NCI-H128 (cell line): ENCODE data around the gene ZNRD2.
A peak's percentile ranks its signal among the peaks of the same experiment; 100 is the strongest.

ENCODE experiments used
- DNase-seq: peaks from one replicate; lab custom pipeline; 2025; ENCODE audit not compliant: unreplicated experiment; lab: John Stamatoyannopoulos, UW

The ZNRD2 gene

DNA sequence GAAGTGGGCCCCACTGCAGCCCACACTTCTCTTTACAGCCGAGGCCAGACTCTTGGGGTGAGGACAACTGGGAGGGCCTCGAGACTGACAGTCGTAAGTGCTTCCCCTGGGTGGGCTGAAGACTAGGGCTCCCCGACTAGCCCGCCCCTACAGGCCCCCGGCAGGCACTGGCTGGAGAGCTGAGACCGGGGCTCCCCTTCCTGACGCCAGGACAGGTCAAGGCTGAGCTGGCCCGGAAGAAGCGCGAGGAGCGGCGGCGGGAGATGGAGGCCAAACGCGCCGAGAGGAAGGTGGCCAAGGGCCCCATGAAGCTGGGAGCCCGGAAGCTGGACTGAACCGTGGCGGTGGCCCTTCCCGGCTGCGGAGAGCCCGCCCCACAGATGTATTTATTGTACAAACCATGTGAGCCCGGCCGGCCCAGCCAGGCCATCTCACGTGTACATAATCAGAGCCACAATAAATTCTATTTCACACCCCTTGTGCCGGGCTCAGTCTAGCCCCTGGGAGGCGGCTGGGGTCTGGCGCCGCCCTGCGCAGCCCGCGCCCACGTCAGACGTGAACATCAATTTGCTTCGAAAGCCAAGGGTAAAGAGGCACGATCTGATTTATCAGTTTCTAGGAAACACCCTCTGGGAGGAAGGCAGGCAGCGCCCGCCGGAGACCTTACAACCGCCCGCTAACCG is 31.9 kb upstream of the ZNRD2 start:
- DNase-seq: no peak

DNA sequence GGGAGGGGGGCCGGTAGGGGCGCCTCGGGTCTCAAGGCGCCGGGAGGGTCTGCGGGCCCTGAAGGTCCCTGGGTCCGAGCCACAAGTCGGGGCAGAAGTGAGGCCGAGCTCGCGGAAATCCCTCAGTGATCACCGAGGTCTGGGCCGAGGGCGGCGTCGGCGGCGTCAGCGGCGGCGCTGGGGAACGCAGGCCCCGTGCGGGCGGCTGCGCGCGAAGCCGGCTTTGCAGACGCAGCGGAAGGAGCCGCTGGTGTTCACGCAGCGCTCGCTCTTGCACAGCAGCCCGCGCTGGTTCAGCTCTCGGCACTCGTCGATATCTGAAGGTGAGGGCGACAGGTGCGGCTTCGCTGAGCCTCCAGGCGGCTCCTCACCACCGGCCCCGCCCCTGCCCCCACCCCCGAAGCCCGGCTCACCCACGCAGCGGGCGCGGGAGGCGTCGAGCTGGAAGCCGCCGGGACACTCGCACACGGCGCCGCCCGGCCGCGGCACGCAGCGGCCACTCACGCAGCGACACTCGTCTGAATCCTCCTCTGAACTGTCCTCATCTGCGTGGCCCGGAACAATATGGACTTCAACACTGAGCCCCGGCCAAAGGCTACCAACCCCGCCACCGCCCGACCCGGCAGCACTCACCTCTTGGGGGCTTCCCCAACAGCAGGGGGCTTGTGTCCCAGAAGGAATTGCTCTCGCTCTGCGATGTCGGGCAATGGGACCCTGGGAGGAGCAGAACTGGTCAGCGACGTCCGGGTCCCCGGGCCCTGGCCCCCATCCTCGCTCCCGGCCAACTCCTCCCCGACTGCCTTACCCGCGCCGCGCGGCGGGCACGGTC is 31.1 kb upstream of the ZNRD2 start:
- no peak for DNase-seq

DNA sequence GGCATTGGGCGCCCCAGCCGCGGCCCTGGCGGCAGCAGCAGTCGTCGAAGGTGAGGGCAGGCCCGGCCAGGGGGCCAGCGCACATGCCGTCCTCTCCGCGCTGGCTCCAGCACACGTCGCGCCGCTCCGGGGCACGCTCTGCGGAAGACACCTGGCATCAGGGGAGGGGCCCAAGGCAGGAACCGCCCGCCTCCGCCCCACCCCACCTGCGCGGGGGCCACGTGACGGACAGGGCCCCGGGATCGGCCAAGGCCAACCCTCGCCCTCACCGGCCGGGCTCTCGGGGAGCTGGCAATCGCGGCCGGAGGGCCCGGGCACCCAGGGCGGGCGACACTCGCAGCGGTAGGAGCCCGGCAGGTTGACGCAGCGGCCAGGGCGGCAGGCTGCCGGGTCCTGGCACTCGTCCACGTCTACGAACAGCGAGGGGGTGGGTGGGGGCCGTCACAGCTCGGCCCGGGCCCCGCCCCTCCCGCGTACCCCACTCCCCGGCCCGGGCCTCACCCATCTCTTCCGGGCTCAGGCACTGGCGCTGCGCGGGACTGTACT is 30.5 kb upstream of the ZNRD2 start:
- DNase-seq: no peak

GRCh38 chr11:65540290-65541092 is 29.8 kb upstream of the ZNRD2 start:
- DNase-seq: peak; percentile 80

DNA sequence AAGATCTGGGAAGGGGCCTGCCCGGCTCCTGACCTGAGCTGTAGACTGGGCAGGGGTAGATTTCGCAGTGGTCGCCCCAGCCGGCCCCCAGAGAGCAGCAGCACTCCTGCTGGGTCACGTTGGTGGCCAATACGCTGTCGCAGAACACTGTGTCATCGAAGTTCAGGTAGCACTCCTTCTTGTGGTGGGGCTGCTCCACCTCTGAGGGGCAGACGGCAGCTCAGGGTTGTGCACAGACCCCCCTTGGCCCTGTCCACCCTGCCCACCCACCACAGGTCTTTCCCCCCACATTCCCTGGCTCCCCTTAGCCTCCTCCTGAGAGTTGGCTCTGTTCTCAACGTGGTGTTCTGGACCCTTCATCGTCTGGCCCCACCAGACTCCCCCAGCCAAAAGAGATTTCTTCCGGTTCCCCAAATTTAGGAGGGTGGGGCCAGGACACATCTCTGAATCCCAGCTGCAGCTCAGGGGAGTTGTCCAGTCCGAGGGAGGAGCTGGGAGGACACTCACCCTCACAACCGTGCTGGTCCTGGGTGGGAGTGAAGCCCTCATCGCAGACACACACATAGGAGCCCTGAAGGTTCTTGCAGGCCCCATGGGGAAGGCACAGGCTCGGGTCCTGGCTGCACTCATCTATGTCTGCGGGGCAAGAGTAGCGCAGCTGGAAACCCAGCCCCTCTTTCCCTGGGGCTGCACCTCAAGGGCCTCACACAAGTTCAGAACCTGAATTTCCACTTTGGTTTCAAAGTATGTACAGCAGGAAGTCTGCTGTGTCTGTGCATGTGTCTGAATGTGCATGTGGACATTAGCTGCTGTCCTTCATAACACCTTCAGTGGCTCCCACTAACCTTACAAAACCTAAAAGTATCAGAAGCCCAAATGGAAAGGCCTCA is 28.9 kb upstream of the ZNRD2 start:
- DNase-seq: no peak

- DNase-seq: no peak
Observed at GRCh38 chr11:65542738-65543390, 27.4 kb upstream of the ZNRD2 start.

DNA sequence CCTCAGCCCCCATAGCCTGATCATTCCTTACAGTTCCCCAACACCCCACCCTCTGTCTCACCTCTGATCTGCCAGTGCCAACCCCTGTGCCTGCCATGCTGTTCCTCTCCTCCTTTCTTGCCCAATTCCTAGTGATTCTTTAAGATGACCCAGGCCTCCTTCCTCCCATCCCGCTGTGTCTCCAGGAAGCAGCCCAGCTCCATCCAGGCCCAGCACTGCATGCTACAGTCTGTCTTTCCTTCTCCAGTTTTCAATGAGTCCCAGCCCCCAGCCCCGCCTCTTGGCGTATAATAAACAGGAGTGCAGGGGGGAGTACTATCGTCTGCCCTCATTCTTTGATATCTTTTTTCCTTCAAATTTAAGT is 24.4 kb upstream of the ZNRD2 start:
- DNase-seq: no peak

GRCh38 chr11:65546217-65546958 is 23.9 kb upstream of the ZNRD2 start:
- DNase-seq: peak; percentile 80

DNA sequence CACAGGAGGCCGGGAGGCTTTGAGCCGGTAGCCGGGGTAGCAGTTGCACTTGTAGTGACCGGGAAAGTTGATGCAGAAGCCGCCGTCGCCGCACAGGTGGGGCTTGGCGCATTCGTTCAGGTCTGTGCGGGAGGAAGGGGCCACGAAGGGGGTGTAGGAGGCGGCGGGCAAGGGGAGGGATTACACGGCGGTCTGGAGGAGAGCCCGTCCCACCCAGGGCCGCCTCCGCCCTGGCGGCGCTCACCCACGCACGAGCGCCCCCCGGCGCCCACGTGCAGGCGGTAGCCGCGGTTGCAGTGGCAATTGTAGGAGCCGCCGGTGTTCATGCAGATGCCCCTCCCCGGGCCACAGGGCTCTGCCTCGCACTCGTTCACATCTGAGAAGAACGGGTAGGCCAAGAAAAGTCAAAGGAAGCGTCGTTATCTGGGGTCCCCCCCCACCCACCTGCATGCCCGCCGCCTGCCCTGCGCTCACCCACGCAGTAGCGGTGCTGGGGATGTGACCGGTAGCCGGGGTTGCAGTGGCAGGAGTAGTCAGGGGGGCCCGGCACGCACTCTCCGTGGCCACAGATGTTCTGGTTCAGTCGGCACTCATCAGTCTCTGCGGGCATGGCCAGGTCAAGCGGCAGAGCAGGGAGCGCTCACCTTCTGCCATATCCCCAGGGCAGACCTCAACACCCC is 22.7 kb upstream of the ZNRD2 start:
- no peak for DNase-seq

DNA sequence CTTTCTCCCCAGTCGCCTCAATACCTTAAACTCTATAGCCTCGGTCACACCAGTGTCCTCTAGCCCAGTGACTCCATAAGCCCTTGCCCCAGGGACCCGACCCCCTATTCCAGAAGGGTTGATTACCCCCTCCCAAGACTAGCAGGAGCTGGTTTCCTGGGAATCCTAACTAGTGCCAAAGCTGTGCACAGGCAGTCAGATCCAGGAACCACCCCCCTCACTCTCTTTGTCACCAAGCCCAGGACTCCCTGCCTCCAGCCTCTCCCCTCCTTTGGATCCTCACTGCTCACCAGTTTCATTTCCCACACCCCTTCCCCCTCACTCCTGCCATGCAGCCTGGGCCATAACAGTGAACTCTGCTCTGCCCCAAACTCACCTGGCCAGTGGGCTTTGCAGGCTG is 21.9 kb upstream of the ZNRD2 start:
- no peak for DNase-seq

- DNase-seq: no peak
Observed at GRCh38 chr11:65549096-65549495, 21.2 kb upstream of the ZNRD2 start.

DNA sequence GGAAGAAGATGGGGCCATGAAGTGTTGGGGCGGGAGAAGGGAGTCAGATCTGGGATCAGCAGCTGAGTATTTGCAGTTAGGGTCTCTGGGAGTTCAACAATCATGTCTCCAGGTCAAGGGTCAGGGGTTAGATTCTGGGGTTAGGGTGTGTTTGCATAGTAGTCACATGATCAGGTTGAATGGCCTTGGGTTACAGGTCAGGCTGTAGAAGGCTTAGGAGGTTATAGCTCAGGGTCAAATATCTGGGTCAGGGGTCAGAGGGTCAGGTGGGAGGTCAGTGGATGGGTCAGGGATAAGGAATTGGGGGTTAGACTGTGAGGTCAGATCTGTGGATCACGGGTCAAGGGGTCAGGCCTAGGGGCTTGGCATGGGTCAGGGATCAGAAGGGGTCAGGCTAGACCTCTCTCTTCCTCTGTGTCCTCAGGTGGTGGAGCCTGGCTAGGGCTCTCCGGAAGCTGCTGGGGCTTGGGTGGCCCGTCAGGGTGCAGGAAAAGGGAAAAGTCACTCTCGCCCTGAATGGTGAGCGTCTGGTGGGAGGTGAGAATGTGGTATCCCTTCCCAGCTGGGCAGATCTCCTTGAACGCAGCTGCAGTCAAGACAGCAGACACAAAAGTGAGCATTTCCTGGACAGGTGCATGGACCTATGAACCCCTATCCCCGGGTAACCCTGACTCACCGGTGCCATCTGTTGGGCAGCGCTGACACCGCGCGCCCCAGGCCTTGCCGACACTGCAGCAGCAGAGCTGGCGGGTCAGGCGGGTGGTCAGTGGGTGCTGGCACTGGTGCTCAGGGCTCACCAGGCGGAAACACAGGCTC is 18.5 kb upstream of the ZNRD2 start:
- DNase-seq: peak; percentile 42

GRCh38 chr11:65552388-65552951 is 17.8 kb upstream of the ZNRD2 start:
- DNase-seq: no peak

- no peak for DNase-seq
Observed at GRCh38 chr11:65553301-65554001, 16.8 kb upstream of the ZNRD2 start.

DNA sequence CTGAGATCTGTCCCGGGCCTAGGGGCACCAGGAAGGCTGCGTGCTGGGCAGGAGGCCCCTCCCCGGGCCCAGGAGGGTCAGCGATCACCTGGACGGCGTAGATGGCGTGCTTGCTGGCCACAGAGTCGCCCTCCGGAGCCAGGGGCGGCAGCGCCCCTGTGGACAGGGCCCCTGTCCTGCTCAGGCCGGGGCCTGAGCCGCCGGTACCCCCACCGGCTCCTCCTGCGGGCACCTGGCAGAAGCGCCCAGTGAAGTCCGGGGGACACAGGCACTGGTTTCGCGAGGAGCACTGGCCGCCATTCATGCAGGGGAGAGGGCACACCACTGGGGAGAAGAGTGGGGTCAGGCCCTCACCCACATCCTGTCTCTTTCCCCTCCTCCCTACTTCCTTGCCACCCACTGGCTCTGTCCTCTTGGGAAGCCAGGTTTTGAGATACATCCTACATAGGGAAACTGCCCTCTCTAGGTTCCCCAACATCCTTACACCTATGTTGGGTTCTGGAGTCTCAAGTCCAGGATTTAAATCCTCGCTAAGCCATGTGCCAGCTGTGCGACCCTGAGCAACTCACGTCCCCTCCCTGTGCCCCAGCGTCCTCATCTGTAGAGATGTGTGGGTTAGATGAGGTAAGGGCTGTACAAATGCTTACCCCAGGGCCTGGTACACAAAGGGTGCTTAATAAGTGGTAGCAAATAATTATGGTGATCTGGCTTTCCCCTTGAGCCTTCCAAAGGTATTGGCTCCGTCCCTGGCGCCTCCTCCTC is 16.0 kb upstream of the ZNRD2 start:
- DNase-seq: no peak

GRCh38 chr11:65554842-65555430 is 15.3 kb upstream of the ZNRD2 start:
- DNase-seq: no peak
